Fibroblast of skin of left quadriceps (primary cell): Measurements from ENCODE around the gene GALNT7.
A peak's percentile ranks its signal among the peaks of the same experiment; 100 is the strongest.
"Not testable (repeated sequence)": the region's sequence is repeated elsewhere in the genome, so short reads cannot be mapped to it uniquely, and the experiment has no call there.

Source experiments
- DNase-seq, 2 experiments: peaks; one replicate each; pipeline ENCODE4 v3.0.0-alpha.2; 2013; ENCODE audit warnings: low read depth in 2 of 2

GALNT7 gene

GRCh38 chr4:173195109-173195508 is 26.5 kb downstream of the GALNT7 start:
- DNase-seq: no peak

DNA sequence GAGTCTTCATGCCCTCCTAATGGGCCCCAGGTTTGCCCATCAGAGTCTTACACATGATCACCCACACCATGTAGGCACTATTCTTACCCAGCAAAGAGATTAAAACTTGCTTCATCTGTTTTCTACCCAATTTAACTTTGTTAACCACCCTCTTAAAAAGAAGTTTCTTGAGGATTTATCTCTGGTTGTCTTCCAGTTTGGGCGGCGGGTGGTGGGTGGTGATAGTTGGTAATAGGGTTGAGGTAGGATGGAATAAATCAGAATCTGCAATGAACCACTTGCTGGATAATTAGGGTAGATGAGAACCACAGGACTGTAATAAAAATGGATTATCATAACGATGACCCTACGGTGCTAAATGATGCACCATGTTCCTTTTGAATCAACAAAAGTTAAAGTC is 30.9 kb downstream of the GALNT7 start:
- DNase-seq: no peak

DNA sequence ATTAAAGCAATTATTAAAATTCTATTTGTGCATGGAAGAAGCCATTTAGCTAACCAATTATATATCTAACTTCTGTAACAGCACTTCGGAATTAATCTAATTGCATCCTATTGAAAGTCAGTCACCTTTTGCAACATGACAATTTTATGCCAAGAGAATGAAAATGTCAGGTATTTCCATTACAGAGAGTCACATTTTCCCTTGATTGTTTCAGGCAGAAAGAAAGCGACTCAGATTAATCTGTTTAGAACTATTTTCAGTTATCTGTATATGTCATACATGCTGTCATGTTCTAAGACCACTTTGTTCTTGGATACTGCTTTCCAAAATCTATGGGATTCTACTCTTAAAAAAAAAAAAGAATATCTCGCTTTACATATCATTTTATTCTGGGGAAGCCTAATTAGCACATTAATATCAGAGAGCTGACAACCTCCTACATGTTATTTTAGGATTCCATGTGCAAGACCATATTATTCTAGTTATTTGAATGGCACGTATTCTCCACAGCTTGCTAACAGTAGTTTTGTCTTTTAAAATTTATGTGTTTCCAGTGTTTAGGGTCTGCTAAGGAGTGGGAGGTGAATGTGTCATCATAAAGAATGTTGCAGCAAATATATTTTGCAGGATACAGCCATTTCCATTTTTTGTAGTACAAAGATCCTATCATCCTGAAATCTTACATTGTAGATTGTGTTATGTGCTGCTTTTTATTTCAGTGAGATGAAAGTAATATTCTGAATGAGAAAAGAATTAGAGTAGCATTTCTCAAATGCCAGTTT is 31.7 kb downstream of the GALNT7 start:
- no peak for DNase-seq

DNA sequence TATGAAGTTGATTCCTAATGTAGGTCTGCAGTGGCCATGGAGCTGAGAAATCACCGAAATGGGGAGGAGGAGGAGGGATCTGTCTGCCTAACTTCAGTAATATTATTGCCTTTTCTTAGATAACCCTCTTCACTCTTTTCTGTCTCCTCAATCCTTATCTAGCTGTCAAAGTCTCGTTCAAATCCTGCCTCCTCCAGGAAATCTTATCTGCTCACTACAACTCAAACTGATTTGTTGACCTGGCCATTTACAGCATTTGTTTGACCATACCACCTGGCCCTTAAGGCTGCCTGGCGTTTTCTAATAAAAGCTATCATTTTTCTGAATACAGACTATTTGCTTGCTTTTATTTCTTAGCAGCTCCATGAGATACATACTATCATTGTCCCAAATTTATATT is 33.8 kb downstream of the GALNT7 start:
- no peak for DNase-seq

GRCh38 chr4:173205656-173206055 is 37.0 kb downstream of the GALNT7 start:
- DNase-seq: no peak

GRCh38 chr4:173208420-173208819 is 39.8 kb downstream of the GALNT7 start:
- no peak for DNase-seq

GRCh38 chr4:173211222-173211621 is 42.6 kb downstream of the GALNT7 start:
- DNase-seq: no peak

- peak; percentile 35 to 42 for DNase-seq
Observed at GRCh38 chr4:173211838-173212237, 43.2 kb downstream of the GALNT7 start.

DNA sequence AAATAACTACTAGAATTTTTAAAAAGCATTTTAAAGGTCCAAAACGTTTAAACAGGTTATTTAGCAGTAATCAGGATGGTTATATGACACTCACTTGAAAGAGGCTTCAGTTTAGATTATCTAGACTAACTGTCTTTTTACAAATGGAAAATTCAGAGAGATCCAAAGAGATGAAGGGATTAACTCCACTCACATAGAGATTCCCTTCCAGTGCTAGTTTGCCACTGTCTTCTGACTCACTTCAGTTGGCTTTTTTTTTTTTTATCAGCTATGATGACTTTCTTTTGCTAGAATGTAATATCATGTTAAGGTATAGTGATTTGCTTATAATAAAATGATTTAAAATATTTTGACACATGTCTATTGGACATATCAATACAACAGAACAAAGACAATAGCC is 43.8 kb downstream of the GALNT7 start:
- DNase-seq: no peak

DNA sequence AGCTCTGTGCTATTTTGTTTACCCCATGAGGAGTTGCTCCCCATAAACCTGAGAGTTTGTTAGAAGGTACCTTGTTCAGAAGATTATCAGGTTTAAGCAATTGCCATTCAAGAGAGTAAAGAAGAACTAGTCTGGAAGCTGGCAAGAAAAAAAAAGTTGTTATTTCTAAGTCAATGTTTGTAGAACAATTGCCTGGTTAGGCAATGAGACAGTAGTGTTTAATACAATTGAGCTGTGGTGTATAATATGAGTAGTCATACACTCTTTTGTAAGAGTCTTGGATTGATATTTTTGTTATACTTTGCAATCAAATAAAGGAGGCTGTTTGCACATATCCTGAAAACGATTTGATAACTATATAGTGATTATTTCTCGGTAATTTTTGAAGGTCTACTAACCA is 44.7 kb downstream of the GALNT7 start:
- no peak for DNase-seq

DNA sequence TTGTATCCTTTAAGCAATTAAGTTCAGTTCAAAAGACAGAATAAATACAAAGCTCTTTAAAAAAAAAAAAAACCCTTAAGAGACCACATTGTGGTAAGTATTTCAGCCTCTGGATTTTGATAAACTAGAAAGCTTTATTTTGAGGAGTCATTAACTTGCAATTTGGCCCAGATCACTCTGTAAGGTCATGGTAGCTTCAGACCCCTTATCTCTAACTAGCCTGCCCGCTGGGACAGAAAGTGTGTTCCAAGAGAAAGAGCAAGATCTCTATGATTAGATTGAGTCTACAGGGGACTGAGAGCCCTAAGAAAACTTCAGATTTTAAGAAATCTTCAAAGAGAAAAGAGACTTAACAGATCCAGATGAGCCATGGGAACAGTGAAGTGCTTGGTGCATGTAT is 45.6 kb downstream of the GALNT7 start:
- no peak for DNase-seq

DNA sequence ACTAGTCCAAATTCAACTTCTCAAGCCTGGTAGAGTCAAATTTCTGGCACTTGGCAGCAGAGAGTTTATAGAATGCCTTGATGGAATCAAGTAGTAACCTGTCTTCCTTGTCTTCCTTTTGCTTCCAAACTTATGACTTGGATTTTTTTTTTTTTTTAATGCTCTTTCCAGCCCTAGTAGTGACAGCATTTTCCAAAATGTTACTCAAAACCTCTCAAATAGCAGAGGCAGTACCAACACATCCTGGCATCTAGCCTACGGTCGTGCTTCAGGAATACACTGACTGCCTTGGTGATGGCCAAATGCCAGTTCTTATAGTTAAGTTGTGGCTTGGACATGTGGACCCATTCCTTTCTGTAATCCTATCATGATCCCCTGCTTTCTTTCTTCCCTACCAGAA is 46.0 kb downstream of the GALNT7 start:
- no peak for DNase-seq

DNA sequence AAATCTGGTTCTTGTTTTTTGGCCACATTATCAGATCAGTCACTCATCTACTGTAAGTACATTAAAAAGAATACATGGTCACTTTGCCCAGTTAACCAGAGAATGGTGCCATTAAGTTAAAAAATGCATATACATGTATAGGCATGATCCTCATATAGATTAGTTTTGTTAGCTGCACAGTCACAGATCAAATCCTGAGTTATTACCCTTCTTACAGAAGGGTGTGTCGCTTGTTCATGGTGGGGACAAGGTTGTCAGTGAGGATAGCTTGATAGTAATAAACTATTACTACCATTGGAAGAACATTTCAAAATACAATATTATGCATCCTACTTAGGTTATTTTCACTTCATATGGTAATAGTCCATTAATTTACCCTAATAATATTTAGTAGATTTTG is 48.5 kb downstream of the GALNT7 start:
- DNase-seq: no peak

DNA sequence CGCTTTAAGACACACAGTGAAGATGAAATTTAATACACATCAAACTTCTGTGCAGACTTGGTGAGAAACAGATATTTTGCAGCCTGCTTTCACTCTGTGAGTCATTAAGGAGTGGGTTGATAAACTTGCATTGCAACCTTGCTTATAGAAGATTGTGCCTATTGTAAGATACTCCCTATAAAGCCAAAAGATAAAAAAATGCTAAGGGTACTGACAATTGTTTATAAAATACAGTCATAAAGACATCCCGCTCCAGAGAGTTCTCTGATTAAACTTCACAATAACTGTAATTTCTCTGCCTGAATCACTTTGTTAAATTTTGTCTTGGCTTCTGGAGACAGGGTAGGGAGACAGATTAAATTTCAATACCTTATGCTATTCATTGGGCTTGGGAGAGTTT is 49.1 kb downstream of the GALNT7 start:
- DNase-seq: no peak

DNA sequence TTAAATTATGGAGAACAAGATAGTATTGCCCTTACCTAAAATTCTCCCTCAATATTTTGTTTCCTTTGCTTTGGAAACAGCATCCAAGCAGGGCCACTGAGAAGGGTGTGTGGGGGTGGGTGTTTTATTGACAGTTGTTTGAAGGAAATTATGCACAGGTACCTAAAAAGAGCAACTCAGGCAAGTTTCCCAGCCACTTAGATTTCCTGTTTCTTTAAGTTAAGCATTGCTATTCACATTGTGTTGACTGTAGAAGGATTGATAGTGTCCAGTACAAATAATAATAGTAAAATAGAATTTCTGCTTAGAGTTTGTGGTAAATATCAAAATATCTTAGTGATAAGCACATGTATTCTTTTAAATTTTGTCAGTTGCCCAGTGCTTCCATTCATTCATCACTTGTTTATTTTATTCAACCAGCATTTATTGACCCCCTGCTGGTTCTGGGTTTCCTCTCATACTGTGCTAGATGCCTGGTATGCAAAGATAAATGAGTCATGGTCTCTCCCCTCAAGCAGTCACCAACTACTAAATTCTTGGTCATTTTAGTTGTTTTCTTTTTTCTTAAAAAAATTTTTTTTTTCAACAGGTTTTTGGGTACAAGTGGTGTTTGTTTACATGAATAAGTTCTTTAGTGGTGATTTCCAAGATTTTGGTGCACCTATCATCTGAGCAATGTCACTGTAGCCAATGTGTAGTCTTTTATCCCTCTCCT is 50.0 kb downstream of the GALNT7 start:
- peak; percentile 77 to 78 for DNase-seq

DNA sequence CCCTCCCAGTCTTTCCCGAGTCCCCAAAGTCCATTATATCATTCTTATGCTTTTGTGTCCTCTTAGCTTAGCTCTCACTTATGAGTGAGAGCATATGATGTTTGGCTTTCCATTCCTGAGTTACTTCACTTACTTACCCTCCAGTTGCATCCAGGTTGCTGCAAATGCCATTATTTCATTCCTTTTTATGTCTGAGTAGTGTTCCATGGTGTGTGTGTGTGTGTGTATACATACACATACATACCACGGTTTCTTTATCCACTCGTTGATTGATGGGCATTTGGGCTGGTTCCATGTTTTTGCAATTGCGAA is 50.5 kb downstream of the GALNT7 start:
- DNase-seq: not testable (repeated sequence)

- no peak for DNase-seq
Observed at GRCh38 chr4:173223743-173224142, 55.1 kb downstream of the GALNT7 start.

DNA sequence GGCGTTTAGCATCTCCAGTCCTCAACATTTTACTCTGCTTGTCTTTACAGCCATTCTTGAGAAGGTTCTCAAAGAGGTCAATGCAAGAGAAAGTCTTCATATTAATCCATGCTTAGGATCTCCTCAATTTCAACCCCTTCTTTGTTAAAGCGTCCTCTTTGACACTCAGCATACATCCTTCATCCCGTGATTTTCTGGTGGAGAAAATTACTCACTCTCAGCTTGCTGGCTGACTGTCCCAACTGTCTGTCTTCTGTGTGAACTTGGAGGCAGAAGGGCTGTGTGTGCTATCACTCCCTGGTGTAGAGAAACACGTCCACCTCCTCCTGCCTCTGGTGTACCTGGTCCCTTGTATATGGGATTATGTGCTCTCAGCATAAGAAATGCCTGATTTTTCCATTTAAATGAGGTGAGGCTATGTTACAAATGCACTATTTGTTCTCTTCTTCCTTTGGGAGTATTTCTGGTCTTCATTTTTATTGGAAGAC is 57.8 kb downstream of the GALNT7 start:
- no peak for DNase-seq

GRCh38 chr4:173227756-173228155 is 59.1 kb downstream of the GALNT7 start:
- DNase-seq: no peak

GRCh38 chr4:173230062-173230461 is 61.5 kb downstream of the GALNT7 start:
- no peak for DNase-seq

DNA sequence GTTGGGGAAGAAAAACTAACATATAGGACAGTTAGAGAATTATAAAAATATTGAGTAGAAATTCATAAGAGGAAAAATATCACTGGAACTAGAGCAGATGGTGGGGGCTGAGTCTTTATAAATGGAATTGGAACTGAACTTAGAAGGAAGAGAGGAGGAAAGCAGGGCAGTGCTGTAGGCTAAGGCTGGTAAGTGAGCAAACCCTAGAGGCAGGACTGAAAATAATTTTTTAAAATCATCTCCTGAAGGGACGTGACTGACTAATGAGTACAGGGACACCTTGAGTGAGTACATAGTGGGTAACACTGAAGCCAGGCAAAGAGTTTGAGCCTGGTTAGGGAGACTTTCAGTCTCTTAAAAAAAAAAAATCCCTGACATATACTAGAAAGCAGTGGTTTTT is 63.3 kb downstream of the GALNT7 start:
- no peak for DNase-seq

DNA sequence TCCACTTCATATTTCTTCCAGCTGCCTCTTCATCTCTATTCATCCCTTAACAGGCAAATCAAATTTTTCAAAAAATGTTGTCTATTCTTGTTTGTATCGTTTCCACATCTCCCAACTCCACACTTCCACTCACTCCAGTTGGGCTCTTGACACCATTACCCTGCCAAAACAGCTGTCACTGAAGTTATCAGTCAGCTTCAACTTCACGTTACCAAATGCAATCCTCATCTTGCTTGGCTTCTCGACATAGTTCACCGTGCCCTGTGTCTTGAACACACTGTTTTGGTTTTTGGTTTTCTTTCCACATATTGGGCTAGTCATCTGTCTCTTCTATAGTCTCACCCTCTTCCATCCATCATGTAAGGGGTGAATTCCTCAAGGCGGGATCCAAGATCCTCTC is 65.2 kb downstream of the GALNT7 start:
- no peak for DNase-seq

GRCh38 chr4:173235050-173235449 is 66.4 kb downstream of the GALNT7 start:
- no peak for DNase-seq
